Suprapubic skin (tissue), 2 donors: ENCODE data around the gene C2CD2L.

Source experiments
- EP300 ChIP-seq: sonication (generic); formaldehyde crosslinking; IDR thresholded peaks from one replicate; pipeline ENCODE4 v1.6.1; 2017; ENCODE audit warnings: antibody characterized with exemption
- POLR2A ChIP-seq, 2 donors: fragments of 450-650 bp; IDR thresholded peaks; one replicate each; pipeline ENCODE4 v1.6.1; 2017; ENCODE audit warnings: antibody characterized with exemption in 2 of 2, mild to moderate bottlenecking in 2 of 2, moderate library complexity in 2 of 2

DNA sequence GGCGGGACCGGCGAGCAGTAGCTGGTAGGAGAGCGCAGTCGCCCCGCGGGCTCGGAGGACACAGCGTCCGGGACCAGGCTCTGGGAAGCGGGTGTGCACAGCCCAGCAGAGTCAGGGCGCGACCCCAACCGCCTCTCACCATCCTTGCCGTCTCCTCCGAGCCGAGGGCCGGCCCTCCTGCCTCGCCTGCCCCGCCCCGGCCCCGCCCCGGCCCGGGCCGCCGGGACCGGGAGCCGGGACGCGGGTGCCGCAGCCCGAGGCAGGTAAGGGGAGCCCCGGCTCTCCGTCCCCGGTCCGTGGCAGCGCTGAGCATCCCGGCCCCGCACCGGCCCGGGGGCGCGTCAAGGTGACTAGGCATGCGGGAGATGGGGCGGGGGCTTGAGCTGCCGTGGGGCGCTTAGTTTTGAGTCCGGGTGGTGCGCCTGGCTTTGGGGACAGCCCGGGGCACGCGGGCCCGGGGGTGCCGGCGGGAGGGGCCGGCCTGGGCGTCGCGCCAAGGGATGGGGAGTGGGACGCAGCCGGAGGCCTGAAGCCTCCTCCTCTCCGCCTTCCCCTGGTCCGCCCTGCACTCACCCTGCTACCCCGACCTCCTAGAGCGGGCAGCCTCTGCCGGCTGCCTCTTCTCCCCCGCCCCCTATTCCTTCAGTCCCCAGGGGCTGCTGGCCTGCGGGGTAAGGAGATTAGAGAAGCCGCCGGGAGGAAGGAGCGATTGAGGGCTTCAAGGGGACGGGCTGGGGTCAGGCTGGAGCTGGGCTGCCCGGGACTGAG, 42.1 kb downstream of the C2CD2L start, which contains the start of gene ABCG4:
- no peak for TF ChIP-seq POLR2A (IDR thresholded peaks at IDR 0.05)
- no peak for TF ChIP-seq EP300
